Activated CD4-positive, alpha-beta T cell treated with anti-CD3 and anti-CD28 coated beads for 24 hours (primary cell): ENCODE results near the gene FGF21.
"Not testable (repeated sequence)": the region's sequence is repeated elsewhere in the genome, so short reads cannot be mapped to it uniquely, and the experiment has no call there.

Experiments
- DNase-seq, 2 donors: peaks; one replicate each; pipeline ENCODE4 v3.0.0-alpha.2; 2020; ENCODE audit warnings: low read depth in 2 of 2

Gene FGF21

GRCh38 chr19:48751845-48752495 is 3.4 kb upstream of the FGF21 start:
- DNase-seq, result no peak

- no peak for DNase-seq
These were observed 2.6 kb upstream of the FGF21 start, which contains the start of gene FUT1 for GRCh38 chr19:48752496-48753365. Gene FUT1, minus strand, starts transcription at chr19:48752641. Its CDS starts 1,360 bp downstream, at chr19:48751281.

- no peak for DNase-seq
These were observed 463 bp downstream of the FGF21 start for GRCh38 chr19:48755787-48756186.

GRCh38 chr19:48756212-48756611 is 888 bp downstream of the FGF21 start:
- DNase-seq, result no peak

DNA sequence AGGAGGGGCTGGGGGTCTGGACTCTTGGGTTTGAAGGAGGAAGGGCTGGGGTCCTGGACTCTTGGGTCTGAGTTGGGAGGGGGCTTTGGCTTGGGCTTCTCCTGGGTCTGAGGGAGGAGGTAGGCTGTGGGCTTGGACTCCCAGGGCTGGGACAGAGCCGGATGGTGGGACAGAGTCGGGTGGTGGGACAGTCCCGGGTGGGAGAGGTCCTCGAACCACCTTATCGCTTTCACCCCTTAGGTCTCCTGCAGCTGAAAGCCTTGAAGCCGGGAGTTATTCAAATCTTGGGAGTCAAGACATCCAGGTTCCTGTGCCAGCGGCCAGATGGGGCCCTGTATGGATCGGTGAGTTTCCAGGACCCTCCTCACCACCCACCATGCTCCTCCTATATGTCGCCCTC is 1.4 kb downstream of the FGF21 start:
- no peak for DNase-seq

DNA sequence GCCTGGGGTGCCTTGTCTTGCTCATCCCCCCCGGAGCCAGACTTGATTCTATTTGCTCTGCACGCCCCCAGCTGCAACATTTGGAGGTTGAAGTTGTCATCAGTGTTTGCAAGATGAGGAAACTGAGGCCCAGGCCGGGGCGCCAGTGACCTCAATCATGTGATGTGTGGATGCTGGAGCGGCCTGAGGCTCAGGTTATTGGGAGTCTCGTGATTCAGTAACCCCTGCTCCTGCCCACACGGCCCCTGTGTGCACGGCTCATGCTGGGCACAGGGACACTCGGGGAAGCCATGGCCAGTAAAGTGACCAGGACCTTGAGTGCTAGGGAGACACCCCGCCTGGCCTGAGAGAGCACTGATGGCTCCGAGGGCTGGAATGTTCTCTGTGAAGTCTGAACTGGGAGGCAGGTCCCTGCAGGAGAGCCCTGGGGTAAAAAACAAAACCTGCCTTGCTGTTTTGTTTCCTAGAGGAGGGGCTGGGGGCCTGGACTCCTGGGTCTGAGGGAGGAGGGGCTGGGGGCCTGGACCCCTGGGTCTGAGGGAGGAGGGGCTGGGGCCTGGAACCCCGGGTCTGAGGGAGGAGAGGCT is 1.9 kb downstream of the FGF21 start:
- no peak for DNase-seq

GRCh38 chr19:48757741-48758144 is 2.4 kb downstream of the FGF21 start:
- DNase-seq, result no peak

GRCh38 chr19:48760504-48761205 is 5.3 kb downstream of the FGF21 start:
- no peak for DNase-seq

GRCh38 chr19:48765816-48766215 is 10.5 kb downstream of the FGF21 start:
- DNase-seq, result not testable (repeated sequence)

- not testable (repeated sequence) for DNase-seq
These were observed 12.9 kb downstream of the FGF21 start for GRCh38 chr19:48768171-48768753.

DNA sequence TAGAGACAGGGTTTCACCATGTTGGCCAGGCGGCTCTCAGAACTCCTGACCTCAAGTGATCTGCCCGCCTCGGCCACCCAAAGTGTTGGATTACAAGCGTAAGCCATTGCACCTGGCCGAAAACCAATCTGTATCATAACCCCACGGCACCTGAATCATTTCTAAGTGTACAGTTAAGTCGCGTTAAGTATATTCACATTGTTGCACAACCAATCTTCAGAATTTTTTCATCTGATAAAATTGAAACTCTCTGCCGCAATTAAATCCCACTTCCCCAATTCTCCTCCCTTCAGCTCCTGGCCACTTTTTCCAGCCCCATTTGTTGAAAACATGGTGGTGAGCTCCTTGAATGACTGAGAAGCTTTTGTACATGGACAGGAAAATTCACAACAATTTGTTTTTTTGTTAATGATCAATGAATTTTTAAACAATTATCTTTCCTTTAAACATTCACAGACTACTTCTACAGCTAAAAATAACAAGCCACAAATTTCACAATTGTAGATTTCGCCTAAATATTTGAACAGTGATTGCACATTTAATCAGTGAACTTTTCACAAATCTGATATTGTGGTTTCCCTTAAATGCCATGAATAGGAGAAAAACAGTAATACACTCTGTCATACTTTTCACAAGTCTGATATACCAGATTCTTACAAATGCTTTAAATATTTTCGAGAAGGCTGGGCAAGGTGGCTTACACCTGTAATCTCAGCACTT is 13.8 kb downstream of the FGF21 start:
- DNase-seq, result no peak

DNA sequence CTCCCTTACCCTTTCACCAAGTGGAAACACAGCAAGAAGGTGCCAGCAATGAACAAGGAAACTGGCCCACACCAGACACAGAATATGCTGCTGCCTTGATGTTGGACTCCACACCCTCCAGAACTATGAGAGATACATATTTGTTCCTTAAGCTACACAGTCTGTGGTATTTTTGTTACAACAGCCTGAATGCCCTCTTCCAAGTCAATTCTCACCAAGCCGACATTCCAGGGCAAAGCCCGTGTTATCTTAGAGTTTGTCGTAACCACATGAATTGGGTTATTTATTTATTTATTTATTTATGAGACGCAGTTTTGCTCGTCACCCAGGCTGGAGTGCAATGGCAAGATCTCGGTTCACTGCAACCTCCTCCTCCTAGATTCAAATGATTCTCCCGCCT is 14.9 kb downstream of the FGF21 start:
- DNase-seq, result no peak

DNA sequence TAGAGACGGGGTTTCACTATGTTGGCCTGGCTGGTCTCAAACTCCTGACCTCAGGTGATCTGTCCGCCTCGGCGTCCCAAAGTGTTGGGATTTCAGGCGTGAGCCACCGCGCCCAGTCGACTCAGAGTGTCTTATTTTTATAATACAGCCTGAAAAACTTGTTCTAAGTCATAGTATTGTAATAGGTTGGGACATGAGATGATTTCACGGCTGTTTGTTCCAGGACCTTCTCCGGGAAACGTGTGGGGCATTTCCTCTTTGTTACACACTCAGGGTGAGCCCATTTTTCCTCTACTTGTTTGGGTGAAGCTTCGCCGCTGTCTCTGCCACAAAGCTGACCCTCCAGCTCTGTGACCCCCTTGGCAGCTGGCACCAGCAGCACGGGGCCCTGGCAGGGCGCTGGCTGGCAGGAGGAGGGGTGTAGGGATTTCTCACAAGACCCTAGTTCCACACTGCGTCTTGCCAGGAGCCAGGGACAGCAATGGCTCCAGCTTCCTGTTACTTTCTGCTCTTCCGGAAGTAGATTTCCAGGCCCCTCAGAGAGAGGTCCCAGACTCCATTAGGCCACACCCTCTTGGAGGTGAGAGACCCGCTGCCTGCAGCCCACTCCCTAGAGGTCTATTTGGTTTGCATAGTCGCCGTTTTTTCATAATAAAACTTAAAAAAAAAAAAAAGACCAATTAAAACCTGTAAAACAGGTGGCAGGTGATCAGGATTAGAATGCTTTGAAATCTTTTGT is 15.6 kb downstream of the FGF21 start:
- no peak for DNase-seq

DNA sequence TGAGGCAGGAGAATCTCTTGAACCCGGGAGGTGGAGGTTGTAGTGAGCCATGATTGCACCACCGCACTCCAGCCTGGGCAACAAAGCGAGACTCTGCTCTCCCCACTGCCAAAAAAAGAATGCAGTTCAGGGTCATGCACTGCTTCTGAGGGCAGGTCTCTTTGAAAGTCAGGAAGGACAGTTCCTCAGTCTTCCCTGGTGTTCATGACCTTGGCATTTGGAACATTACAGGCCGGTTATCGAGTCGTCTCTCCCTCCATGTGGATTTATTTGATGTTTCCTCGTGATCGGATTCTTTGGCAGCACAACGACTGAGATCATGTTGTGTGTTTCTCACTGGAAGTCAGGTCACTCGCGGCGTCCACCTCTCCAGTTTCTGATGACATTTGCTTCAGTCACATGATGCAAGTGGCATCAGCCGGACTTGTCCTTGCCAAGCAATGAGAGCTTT is 17.2 kb downstream of the FGF21 start:
- DNase-seq, result no peak

- DNase-seq, result no peak
These were observed 21.8 kb downstream of the FGF21 start for GRCh38 chr19:48777139-48777538.

GRCh38 chr19:48777720-48778119 is 22.4 kb downstream of the FGF21 start:
- no peak for DNase-seq

DNA sequence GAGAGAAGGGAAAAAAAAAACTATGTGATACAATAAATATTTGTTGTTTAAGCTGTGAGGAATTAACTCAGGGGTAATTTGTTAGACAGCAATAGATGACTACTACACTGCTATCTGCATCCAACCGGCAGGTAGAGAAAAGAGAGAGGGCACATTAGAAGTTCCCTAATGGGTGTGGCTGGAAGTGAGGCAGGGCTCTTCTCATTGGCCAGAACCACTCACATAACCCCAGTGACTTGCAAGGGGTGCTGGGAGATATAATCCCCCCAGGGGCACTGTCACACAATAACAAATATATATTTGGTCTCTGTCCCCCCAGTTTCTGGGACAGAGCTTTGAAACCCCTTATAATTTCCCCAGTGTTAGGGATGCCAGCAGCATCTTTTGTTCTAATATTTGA is 24.3 kb downstream of the FGF21 start:
- no peak for DNase-seq

- no peak for DNase-seq
These were observed 25.5 kb downstream of the FGF21 start for GRCh38 chr19:48780631-48781391.

DNA sequence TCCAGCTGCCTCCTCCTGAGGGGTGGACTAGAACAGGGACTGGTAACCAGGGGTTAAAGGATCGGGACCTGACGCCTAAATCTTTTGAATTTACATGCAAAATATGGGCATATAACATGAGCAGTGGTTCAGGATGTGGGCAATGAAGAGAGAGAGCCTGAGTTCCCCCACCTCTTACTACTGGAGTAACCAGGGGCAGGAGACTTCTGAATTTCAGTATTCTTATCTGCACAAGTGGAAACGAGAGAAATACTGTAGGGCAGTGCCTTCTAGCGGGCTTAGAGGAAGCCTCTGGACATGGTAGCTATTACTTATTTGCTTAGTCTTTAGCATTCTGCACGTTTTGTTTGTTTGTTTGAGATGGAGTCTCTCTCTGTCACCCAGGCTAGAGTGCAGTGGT is 29.2 kb downstream of the FGF21 start:
- no peak for DNase-seq

GRCh38 chr19:48786422-48786821 is 31.1 kb downstream of the FGF21 start:
- not testable (repeated sequence) for DNase-seq
